HEK293 (cell line): ENCODE measurements around the gene CDC37.

Source experiments
- CTCF ChIA-PET: fragments of 350-600 bp; formaldehyde crosslinking; extraction: SDS; loops from one replicate; lab custom pipeline; 2021; ENCODE audit warnings: antibody characterized with exemption; lab: Yijun Ruan, JAX
- POLR2A ChIA-PET: fragments of 300-600 bp; formaldehyde crosslinking; extraction: SDS; loops from one replicate; lab custom pipeline; 2020; ENCODE audit warnings: antibody characterized with exemption, inconsistent platforms; lab: Yijun Ruan, JAX
- H3K27ac ChIP-seq: fragments of 200-500 bp; sonication (Bioruptor generic); 2 replicates; pipeline ENCODE4 v1.5.1; 2014; ENCODE audit warnings: low read depth, low read length, control low read depth, inconsistent platforms; ENCODE audit errors: extremely low read depth
- H3K36me3 ChIP-seq, 2 experiments: fragments of 200-500 bp in 1 of 2; sonication (Bioruptor generic) in 1 of 2; 1 replicate in 1 of 2; 2 replicates in 1 of 2; pipeline ENCODE4 v1.5.1; 2014 to 2017; ENCODE audit warnings: inconsistent platforms in 2 of 2, low read length in 2 of 2; ENCODE audit not compliant: control insufficient read depth in 2 of 2, insufficient read depth in 1 of 2
- H3K4me1 ChIP-seq: fragments of 200-500 bp; sonication (Bioruptor generic); 2 replicates; pipeline ENCODE4 v1.5.1; 2014; ENCODE audit warnings: mild to moderate bottlenecking, low read length, inconsistent platforms; ENCODE audit not compliant: control insufficient read depth, insufficient read depth
- H3K4me3 ChIP-seq: 2 replicates; pipeline ENCODE4 v1.5.1; 2011; ENCODE audit warnings: low read depth, mild to moderate bottlenecking, control low read depth, low read length, moderate library complexity
- H3K9me3 ChIP-seq: fragments of 200-500 bp; sonication (Bioruptor generic); 2 replicates; pipeline ENCODE4 v1.5.1; 2014; ENCODE audit warnings: low read depth, low read length, inconsistent platforms; ENCODE audit not compliant: control insufficient read depth, insufficient read depth
- GFI1B ChIP-seq: fragments of 450-650 bp; formaldehyde crosslinking; IDR thresholded peaks from 2 replicates; pipeline ENCODE4 v1.5.1; 2016; ENCODE audit warnings: missing biosample characterization, missing genetic modification characterization
- GLI4 ChIP-seq: fragments of 450-650 bp; formaldehyde crosslinking; IDR thresholded peaks from 2 replicates; pipeline ENCODE4 v1.5.1; 2016; ENCODE audit warnings: missing biosample characterization, missing genetic modification characterization
- KLF16 ChIP-seq: fragments of 450-650 bp; formaldehyde crosslinking; IDR thresholded peaks from 2 replicates; pipeline ENCODE4 v1.5.1; 2017; ENCODE audit warnings: missing biosample characterization, missing genetic modification characterization
- SCRT1 ChIP-seq: fragments of 450-650 bp; formaldehyde crosslinking; IDR thresholded peaks from 2 replicates; pipeline ENCODE4 v1.5.1; 2016; ENCODE audit warnings: missing biosample characterization, missing genetic modification characterization, borderline replicate concordance
- SCRT2 ChIP-seq: fragments of 450-650 bp; formaldehyde crosslinking; IDR thresholded peaks from 2 replicates; pipeline ENCODE4 v1.5.1; 2016; ENCODE audit warnings: missing biosample characterization, missing genetic modification characterization
- ZBTB26 ChIP-seq: fragments of 450-650 bp; formaldehyde crosslinking; optimal IDR thresholded peaks from 2 replicates; pipeline ENCODE3; 2016; ENCODE audit warnings: missing biosample characterization, mild to moderate bottlenecking, missing genetic modification characterization
- ZBTB48 ChIP-seq: fragments of 450-650 bp; formaldehyde crosslinking; IDR thresholded peaks from 2 replicates; pipeline ENCODE4 v1.5.1; 2016; ENCODE audit warnings: missing biosample characterization, missing genetic modification characterization
- ZEB2 ChIP-seq: fragments of 450-650 bp; formaldehyde crosslinking; IDR thresholded peaks from 2 replicates; pipeline ENCODE4 v1.5.1; 2016; ENCODE audit warnings: missing biosample characterization, missing genetic modification characterization
- ZNF114 ChIP-seq: fragments of 450-650 bp; formaldehyde crosslinking; IDR thresholded peaks from 2 replicates; pipeline ENCODE4 v1.5.0; 2017; ENCODE audit warnings: missing biosample characterization, missing genetic modification characterization
- ZNF146 ChIP-seq: fragments of 450-650 bp; formaldehyde crosslinking; IDR thresholded peaks from 2 replicates; pipeline ENCODE4 v1.5.1; 2016; ENCODE audit warnings: missing biosample characterization, missing genetic modification characterization
- ZNF16 ChIP-seq: fragments of 450-650 bp; formaldehyde crosslinking; IDR thresholded peaks from 2 replicates; pipeline ENCODE4 v1.5.1; 2016; ENCODE audit warnings: low read depth, missing biosample characterization, missing genetic modification characterization
- ZNF2 ChIP-seq: fragments of 450-650 bp; formaldehyde crosslinking; IDR thresholded peaks from 2 replicates; pipeline ENCODE4 v1.5.1; 2016; ENCODE audit warnings: missing biosample characterization, missing genetic modification characterization
- ZNF202 ChIP-seq: fragments of 450-650 bp; formaldehyde crosslinking; IDR thresholded peaks from 2 replicates; pipeline ENCODE4 v1.5.1; 2016; ENCODE audit warnings: missing biosample characterization, missing genetic modification characterization, borderline replicate concordance
- ZNF221 ChIP-seq: fragments of 450-650 bp; formaldehyde crosslinking; IDR thresholded peaks from 2 replicates; pipeline ENCODE4 v1.5.1; 2017; ENCODE audit warnings: missing biosample characterization, missing genetic modification characterization, borderline replicate concordance
- ZNF239 ChIP-seq: fragments of 450-650 bp; formaldehyde crosslinking; IDR thresholded peaks from 2 replicates; pipeline ENCODE4 v1.5.1; 2016; ENCODE audit warnings: missing biosample characterization, missing genetic modification characterization
- ZNF324 ChIP-seq: fragments of 450-650 bp; formaldehyde crosslinking; IDR thresholded peaks from 2 replicates; pipeline ENCODE4 v1.5.1; 2016; ENCODE audit warnings: missing biosample characterization, missing genetic modification characterization
- ZNF335 ChIP-seq: fragments of 450-650 bp; formaldehyde crosslinking; conservative IDR thresholded peaks from 2 replicates; pipeline ENCODE4 v1.5.1; 2016; ENCODE audit warnings: missing biosample characterization, missing genetic modification characterization
- ZNF391 ChIP-seq: fragments of 450-650 bp; formaldehyde crosslinking; IDR thresholded peaks from 2 replicates; pipeline ENCODE4 v1.5.1; 2016; ENCODE audit warnings: low read depth, missing biosample characterization, missing genetic modification characterization, borderline replicate concordance
- ZNF514 ChIP-seq: fragments of 450-650 bp; formaldehyde crosslinking; IDR thresholded peaks from 2 replicates; pipeline ENCODE4 v1.5.1; 2016; ENCODE audit warnings: missing biosample characterization, missing genetic modification characterization
- TF ChIP-seq, protein P1 (sequence below): fragments of 450-650 bp; IDR thresholded peaks from 2 replicates; pipeline ENCODE4 v1.5.1; 2018; ENCODE audit warnings: missing biosample characterization, missing genetic modification characterization
- TF ChIP-seq, protein P2 (sequence below): fragments of 450-650 bp; formaldehyde crosslinking; IDR thresholded peaks from 2 replicates; pipeline ENCODE4 v1.5.1; 2016; ENCODE audit warnings: missing biosample characterization, missing genetic modification characterization
- TF ChIP-seq, protein P3 (sequence below): fragments of 450-650 bp; formaldehyde crosslinking; IDR thresholded peaks from 2 replicates; pipeline ENCODE4 v1.5.0; 2017; ENCODE audit warnings: missing biosample characterization, missing genetic modification characterization, borderline replicate concordance
- TF ChIP-seq, protein P4 (sequence below): fragments of 450-650 bp; formaldehyde crosslinking; IDR thresholded peaks from 2 replicates; pipeline ENCODE4 v1.5.1; 2016; ENCODE audit warnings: missing biosample characterization, missing genetic modification characterization

The CDC37 gene

GRCh38 chr19:10395436-10395835 is 7.9 kb downstream of the CDC37 start (continued):
- TF ChIP-seq, protein P1, sequence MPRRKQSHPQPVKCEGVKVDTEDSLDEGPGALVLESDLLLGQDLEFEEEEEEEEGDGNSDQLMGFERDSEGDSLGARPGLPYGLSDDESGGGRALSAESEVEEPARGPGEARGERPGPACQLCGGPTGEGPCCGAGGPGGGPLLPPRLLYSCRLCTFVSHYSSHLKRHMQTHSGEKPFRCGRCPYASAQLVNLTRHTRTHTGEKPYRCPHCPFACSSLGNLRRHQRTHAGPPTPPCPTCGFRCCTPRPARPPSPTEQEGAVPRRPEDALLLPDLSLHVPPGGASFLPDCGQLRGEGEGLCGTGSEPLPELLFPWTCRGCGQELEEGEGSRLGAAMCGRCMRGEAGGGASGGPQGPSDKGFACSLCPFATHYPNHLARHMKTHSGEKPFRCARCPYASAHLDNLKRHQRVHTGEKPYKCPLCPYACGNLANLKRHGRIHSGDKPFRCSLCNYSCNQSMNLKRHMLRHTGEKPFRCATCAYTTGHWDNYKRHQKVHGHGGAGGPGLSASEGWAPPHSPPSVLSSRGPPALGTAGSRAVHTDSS (tag by site-specific recombination) = no peak
- TF ChIP-seq ZNF514 (tag by site-specific recombination) = no peak
- TF ChIP-seq, protein P2, sequence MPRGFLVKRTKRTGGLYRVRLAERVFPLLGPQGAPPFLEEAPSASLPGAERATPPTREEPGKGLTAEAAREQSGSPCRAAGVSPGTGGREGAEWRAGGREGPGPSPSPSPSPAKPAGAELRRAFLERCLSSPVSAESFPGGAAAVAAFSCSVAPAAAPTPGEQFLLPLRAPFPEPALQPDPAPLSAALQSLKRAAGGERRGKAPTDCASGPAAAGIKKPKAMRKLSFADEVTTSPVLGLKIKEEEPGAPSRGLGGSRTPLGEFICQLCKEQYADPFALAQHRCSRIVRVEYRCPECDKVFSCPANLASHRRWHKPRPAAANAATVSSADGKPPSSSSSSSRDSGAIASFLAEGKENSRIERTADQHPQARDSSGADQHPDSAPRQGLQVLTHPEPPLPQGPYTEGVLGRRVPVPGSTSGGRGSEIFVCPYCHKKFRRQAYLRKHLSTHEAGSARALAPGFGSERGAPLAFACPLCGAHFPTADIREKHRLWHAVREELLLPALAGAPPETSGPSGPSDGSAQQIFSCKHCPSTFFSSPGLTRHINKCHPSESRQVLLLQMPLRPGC (tag by site-specific recombination) = no peak
- TF ChIP-seq ZNF335 (tag by site-specific recombination) = no peak
- no peak for TF ChIP-seq ZNF146 (tag by site-specific recombination)
- no peak for TF ChIP-seq ZNF239
- TF ChIP-seq KLF16 = no peak
- TF ChIP-seq ZNF221 (tag by site-specific recombination) = no peak
- no peak for TF ChIP-seq ZNF2 (tag by site-specific recombination)
- TF ChIP-seq, all 188 proteins: peak for 0

DNA sequence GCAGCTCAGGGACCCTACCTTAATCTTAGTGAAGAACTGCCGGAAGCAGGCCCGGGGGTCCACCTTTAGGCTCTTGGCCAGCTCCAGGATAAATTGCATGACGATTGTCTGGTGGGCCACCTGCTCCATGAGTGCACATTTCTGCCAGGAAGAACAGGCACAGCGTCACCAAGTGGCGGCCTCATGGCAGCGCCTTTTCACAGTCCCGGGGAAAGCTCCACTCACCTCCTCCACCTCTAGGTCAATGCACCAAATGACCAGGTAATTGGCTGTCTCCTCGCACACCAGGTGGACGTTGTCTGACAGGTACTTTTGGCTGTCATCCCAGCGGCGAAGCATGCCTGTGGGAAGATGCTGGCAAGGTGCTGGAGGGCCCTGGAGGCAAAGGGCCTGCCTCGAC is 8.3 kb downstream of the CDC37 start:
- Histone ChIP-seq H3K36me3 (peaks cover 15 to 80% of the 10 kb centered on the region in 2 experiments; a peak in 2 of 3 replicates), H3K9me3 (no peaks in the 10 kb centered on the region)
- CTCF ChIA-PET = interaction anchor here (1.6 to 5.0 kb wide), 2 partner anchors 126 to 145 kb away, joined by 4 to 90 read pairs; partner anchors contain the start of gene ICAM1

GRCh38 chr19:10393137-10393536 is 10.2 kb downstream of the CDC37 start:
- Histone ChIP-seq H3K36me3 (peaks cover 15 to 75% of the 10 kb centered on the region in 2 experiments; a peak in 2 of 3 replicates), H3K27ac (no peak overlapping the region), H3K4me1 (no peaks in the 10 kb centered on the region), H3K9me3 (no peaks in the 10 kb centered on the region), H3K4me3 (no peak overlapping the region)
- ChIA-PET POLR2A (interaction anchor here (3.2 kb wide), 1 partner anchor 124 kb away, joined by 8 read pairs; no protein-coding TSS in a partner anchor), CTCF (interaction anchor here (1.6 to 5.0 kb wide), 3 partner anchors 124 to 143 kb away, joined by 4 to 90 read pairs (median 48); partner anchors contain the start of gene ICAM1)
- no peak for TF ChIP-seq GFI1B (tag by site-specific recombination)
- no peak for TF ChIP-seq ZBTB26 (tag by site-specific recombination)
- no peak for TF ChIP-seq ZEB2
- TF ChIP-seq, protein P3, sequence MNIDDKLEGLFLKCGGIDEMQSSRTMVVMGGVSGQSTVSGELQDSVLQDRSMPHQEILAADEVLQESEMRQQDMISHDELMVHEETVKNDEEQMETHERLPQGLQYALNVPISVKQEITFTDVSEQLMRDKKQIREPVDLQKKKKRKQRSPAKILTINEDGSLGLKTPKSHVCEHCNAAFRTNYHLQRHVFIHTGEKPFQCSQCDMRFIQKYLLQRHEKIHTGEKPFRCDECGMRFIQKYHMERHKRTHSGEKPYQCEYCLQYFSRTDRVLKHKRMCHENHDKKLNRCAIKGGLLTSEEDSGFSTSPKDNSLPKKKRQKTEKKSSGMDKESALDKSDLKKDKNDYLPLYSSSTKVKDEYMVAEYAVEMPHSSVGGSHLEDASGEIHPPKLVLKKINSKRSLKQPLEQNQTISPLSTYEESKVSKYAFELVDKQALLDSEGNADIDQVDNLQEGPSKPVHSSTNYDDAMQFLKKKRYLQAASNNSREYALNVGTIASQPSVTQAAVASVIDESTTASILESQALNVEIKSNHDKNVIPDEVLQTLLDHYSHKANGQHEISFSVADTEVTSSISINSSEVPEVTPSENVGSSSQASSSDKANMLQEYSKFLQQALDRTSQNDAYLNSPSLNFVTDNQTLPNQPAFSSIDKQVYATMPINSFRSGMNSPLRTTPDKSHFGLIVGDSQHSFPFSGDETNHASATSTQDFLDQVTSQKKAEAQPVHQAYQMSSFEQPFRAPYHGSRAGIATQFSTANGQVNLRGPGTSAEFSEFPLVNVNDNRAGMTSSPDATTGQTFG (tag by site-specific recombination) = no peak
- no peak for TF ChIP-seq GLI4 (tag by site-specific recombination)
- TF ChIP-seq ZNF114 (tag by site-specific recombination) = no peak
- no peak for TF ChIP-seq ZNF16
- TF ChIP-seq ZNF202 (tag by site-specific recombination) = no peak
- no peak for TF ChIP-seq ZBTB48 (tag by site-specific recombination)
- TF ChIP-seq SCRT1 (tag by site-specific recombination) = no peak
- no peak for TF ChIP-seq ZNF2 (tag by site-specific recombination)
- TF ChIP-seq SCRT2 (tag by site-specific recombination) = no peak
- TF ChIP-seq ZNF324 = no peak

More for the DNA sequence above, 8.3 kb downstream of the CDC37 start:
- Histone ChIP-seq H3K4me3 (no peak overlapping the region), H3K27ac (no peak overlapping the region)
- POLR2A ChIA-PET = interaction anchor here (3.1 kb wide), 1 partner anchor 15 kb away, joined by 11 read pairs; the partner anchor contains the start of gene TYK2
- TF ChIP-seq ZNF391 = peak; percentile 100
- TF ChIP-seq, protein P4, sequence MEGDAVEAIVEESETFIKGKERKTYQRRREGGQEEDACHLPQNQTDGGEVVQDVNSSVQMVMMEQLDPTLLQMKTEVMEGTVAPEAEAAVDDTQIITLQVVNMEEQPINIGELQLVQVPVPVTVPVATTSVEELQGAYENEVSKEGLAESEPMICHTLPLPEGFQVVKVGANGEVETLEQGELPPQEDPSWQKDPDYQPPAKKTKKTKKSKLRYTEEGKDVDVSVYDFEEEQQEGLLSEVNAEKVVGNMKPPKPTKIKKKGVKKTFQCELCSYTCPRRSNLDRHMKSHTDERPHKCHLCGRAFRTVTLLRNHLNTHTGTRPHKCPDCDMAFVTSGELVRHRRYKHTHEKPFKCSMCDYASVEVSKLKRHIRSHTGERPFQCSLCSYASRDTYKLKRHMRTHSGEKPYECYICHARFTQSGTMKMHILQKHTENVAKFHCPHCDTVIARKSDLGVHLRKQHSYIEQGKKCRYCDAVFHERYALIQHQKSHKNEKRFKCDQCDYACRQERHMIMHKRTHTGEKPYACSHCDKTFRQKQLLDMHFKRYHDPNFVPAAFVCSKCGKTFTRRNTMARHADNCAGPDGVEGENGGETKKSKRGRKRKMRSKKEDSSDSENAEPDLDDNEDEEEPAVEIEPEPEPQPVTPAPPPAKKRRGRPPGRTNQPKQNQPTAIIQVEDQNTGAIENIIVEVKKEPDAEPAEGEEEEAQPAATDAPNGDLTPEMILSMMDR (tag by site-specific recombination) = no peak
- TF ChIP-seq, all 188 proteins: peak for 1
- H3K4me1 ChIP-seq = no peaks in the 10 kb centered on the region
